ENCODE measurements around the gene SLC4A5.
"Not testable (repeated sequence)": the region's sequence is repeated elsewhere in the genome, so short reads cannot be mapped to it uniquely, and the experiment has no call there.

Gene SLC4A5

DNA sequence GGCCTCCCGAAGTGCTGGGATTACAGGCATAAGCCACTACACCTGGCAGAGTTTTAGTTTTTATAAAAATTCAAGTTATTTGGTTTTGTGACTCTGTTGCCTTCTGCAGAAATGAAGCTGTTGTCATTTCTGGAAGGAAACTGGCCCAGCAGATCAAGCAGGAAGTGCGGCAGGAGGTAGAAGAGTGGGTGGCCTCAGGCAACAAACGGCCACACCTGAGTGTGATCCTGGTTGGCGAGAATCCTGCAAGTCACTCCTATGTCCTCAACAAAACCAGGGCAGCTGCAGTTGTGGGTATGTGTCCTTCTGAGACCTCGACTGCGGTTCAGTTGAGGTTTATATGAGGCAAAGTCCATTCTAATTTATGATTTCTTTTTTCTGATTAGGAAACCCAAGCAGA is 137.6 kb downstream of the SLC4A5 start:
- in situ Hi-C loops (cut with MboI; ENCODE audit: low sequenced_read_pairs): no loop called here

DNA sequence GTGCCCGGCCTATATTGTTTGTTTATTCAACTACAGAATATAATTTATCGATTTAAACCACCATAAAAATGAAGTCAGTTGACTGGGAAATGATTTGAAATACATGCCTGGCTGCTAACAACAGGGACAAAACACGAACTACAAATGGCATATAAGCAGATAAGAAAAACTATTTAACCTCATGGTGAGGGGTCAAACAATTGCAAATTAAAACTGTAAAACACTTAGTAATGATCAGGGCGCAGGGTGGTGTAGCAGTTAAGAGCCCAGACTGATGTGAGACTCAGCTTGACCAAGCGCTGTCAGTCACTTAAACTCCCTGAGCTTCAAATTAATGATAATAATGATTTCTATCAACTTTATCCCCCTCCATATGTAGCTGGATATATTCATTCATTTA is 138.1 kb downstream of the SLC4A5 start:
- in situ Hi-C loops (cut with MboI; ENCODE audit: low sequenced_read_pairs): no loop called here

DNA sequence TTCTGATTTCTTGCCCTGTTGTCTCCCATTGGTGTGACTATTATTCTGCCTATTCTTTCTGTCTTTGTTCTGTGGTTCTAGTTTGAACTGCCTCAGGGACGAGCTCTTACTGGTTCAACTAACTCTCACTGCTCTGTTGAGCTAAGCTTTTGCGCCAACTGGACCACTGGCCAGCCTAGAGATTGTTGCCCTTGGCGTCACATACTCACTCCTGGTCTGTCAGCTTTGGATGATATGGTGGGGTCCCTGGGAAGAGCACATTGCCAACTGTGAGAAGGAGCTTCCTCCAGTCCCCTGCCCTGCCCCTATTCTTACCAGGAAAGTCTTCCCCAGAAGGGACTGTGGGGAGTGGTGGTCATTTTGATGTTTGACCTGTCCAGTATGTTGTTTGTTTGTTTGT is 138.8 kb downstream of the SLC4A5 start:
- in situ Hi-C loops (cut with MboI; ENCODE audit: low sequenced_read_pairs): no loop called here

DNA sequence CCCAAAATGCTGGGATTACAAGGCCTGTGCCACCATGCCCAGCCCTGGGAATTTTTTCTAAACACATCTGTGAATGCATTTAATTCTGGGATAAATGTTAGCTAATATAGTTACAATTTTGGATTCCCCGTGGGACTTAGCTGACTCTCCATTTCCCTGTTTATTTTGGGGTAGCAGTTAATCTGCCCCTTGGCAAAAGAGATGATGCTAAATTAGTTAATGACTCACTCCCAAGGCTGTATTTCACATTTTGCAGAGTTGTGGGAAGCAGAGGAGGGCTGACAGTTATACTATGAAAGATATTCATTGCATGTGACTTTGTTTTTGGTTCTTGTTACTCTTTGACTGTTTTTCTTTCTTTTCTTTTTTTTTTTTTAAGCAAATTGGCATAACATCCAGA is 141.6 kb downstream of the SLC4A5 start:
- in situ Hi-C loops (cut with MboI; ENCODE audit: low sequenced_read_pairs): no loop called here

DNA sequence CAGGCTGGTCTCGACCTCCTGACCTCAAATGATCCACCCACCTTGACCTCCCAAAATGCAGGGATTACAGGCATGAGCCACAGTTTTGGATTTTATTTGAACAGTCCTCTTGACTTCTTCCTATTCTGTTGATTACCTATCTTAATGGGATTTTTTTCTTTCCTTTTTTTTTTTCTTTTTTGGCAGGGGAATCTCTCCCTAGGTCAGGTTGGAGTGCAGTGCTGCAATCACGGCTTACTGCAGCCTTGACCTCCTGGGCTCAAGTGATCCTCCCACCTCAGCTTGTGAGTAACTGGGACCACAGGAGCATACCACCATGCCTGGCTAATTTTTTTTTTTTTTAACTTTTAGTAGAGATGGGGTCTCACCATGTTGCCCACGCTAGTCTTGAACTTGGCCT is 142.0 kb downstream of the SLC4A5 start:
- in situ Hi-C loops (cut with MboI; ENCODE audit: low sequenced_read_pairs): no loop called here

DNA sequence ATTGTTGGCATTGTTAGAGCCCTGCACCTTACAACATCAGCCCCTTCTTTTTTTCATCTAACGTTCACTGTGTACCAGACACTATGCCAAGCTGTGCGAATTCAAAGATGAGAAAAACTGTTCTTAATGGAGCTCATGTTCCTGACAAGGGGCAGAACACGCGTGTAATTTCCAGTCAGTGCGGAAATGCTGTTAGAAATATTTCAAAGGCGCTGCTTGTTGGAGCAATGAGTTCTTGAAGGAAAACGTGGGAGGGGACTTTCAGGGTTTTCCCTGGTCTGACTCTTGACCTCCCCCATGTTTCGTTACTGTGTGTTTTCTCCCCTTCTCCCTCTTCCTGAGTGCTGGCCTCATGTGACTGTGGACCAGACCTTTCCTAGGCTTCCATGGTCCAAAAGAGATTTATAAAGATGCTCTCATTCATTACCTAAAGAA is 143.3 kb downstream of the SLC4A5 start:
- in situ Hi-C loops (cut with MboI; ENCODE audit: low sequenced_read_pairs): no loop called here

DNA sequence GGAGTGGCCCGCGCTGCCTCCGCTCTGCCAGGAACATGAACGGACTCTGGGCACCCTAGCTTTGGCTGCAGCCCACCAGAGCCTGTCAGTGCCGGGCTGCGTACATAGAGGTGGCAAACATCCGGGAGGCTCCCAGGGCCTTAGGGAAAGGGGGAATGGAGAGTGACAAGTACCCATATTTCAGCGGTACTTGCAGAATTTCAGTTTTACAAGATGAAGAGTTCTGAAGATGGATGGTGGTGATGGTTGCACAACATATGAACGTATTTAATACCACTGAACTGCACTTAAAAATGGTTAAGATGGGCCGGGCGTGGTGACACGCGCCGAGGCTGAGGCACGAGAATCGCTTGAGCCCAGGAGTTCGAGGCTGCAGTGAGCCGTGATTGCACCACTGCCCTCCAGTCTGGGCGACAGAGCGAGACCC is 143.9 kb downstream of the SLC4A5 start:
- in situ Hi-C loops (cut with MboI; ENCODE audit: low sequenced_read_pairs): no loop called here

DNA sequence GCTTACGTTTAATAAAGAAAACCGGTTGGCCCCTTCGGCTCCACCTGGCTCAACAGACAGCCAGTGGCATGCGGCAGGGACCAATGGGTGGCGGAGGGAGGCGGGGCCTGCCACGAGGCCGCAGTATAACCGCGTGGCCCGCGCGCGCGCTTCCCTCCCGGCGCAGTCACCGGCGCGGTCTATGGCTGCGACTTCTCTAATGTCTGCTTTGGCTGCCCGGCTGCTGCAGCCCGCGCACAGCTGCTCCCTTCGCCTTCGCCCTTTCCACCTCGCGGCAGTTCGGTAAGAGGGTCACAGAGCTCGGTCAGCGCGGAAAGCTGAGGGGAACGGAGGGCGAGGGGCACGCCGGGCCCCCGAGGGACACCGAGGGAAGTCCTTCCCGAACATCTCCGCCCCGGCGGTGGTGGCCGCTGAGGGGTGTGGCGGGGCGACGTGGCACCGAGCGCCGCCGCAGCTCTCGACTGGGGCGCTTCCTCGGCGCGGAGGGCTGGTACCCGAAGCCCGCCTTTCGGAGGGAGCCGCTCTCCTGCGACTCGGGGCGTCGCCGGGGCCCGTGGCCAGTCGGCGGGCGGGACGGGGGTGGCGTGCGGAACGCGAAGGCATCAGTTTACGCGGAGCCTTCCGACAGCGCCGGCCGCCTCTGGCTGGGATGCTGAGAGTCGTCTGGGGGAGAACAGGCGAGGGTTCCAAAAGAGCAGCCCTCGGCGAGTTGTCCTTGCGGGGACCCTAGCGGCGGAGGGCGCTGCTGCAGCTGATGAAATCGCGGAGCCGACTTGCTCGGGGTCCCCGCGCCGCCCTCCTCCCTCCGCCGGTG is 144.5 kb downstream of the SLC4A5 start, which contains the start of gene MTHFD2:
Gene MTHFD2 (plus strand): TSS at position 155 of the 814 bp plus-strand sequence. CDS start 27 bp downstream, at position 182.
- in situ Hi-C loops (cut with MboI; ENCODE audit: low sequenced_read_pairs): no loop called here

DNA sequence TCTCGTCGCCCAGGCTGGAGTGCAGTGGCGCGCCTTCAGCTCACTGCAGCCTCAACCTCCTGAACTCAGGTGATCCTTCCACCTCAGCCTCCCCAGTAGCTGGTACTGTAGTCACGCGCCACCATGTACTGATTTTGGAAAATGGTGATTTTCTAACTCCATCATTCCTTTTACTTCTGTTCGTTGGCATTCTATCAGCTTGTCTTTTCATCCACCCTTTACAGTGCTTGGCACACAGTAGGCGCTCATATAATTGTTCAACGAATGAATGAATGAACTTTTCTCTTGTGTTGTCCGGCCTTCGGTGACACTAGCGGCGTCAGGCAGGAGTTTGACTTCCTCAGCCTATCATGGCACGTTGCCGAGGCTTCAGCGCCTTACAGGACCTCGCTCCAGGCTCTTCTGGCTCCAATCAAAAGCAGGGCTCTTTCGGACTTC is 145.2 kb downstream of the SLC4A5 start:
- in situ Hi-C loops (cut with MboI; ENCODE audit: low sequenced_read_pairs): no loop called here

DNA sequence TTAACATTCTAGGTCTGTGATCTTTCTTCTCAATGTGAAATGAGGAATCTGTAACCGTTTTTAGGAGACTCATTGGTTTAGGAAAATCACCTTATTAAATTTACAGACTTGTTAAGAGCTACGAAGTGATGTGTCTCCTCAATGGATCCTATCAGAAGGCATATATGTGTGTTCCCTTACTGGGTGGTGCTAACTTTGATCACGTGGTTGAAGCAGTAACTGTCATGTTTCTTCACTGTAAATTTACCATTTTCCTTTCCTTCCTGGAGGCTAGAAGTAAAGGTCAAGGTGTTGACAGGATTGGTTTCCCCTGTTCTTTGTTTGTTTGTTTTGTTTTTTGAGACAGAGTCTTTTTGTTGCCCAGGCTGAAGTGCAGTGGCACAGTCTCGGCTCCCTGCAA is 146.2 kb downstream of the SLC4A5 start:
- in situ Hi-C loops (cut with MboI; ENCODE audit: low sequenced_read_pairs): no loop called here

DNA sequence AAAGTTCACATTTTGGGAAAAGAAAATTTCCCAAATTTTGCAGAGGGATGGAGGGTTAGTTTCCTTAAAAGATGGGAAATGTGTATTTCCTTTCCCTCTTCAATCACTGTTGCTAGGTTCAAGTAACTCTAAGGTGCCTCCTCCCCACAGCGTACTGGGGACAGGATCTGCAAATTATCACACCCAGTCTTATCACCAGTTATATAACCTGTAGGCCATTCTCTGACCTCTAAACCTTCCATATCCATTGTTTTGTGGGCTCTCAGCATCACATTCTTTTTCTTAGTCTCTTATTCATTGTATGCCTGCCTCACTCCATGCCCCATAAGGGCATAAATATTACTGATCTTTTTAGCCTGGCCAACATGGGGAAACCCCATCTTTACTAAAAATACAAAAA is 148.4 kb downstream of the SLC4A5 start:
- in situ Hi-C loops (cut with MboI; ENCODE audit: low sequenced_read_pairs): no loop called here

DNA sequence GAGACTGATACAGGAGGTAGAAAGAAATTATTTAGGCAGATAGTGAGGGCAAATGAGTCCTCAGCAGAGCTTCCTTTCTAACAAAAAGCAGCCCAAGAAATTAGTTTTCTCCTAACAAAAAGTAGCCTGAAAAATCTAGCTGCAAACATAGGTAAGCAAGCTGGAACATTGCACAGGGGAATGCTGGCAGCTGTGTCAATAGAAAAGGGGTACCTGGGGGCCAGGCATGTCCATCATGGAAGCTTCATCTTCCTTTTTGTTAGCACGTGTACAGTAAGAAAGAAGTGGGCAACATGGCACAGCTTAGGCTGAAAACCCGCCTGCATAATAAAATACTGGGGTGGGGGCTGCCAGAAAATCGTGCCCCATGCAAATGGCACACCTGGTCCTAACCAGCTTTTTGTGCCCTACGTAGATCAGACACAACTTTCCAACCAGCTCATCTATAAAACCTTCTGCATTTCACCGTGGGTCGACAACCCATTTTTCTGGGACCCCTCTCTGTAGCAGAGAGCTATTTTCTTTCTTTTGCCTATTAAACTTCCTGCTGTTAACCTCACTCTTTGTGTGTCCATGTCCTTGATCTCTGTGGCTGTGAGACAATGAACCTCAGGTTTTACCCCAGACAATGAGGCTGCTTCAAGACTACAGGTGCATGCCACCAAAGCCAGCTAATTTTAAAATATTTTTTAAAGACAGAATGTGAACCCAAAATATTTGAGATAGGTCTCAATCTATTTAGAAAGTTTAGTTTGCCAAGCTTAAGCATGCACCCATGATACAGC is 151.4 kb downstream of the SLC4A5 start:
- in situ Hi-C loops (cut with MboI; ENCODE audit: low sequenced_read_pairs): no loop called here

DNA sequence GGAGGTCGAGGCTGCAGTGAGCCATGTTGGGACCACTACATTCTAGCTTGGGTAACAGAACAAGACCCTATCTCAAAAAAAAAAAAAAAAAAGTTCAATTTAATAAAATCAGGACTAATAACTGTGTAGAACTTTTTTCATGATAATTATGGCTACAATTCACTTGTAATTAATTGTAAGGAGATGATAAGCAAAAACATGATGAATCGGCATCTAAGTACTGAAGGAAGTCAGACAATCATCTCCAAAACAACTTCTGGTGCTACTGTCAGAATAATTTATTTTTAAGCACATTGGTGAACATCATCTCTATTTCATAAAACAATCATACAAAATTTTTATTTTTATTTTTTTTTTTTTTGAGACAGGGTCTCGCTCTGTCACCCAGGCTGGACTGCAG is 154.5 kb downstream of the SLC4A5 start:
- in situ Hi-C loops (cut with MboI; ENCODE audit: low sequenced_read_pairs): no loop called here

DNA sequence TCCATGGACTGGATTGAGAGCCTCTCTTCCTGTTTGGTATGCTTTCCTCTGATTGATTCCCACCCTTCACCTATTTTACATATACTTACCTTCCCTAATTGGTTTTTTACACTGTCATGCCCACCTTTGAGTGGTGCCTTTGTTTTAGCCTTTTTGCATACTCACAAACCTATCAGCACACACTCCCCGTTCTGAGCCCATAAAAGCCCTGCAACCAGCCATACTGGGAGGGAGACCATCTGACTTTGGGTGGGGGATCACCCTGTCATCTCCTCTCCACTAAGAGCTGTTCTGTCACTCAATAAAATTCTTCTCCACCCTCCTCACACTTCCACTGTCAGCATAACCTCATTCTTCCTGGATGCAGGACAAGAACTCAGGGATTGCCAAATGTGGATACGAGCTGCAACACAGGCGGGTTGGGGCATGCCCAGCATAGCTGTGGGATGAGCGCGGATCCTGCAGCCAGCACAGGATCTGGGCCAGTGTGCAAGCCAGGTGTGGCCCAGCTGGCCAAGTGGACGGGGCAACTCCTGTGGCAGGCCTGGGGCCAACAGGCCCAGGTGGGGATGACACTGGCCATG is 155.1 kb downstream of the SLC4A5 start:
- in situ Hi-C loops (cut with MboI; ENCODE audit: low sequenced_read_pairs): no loop called here

DNA sequence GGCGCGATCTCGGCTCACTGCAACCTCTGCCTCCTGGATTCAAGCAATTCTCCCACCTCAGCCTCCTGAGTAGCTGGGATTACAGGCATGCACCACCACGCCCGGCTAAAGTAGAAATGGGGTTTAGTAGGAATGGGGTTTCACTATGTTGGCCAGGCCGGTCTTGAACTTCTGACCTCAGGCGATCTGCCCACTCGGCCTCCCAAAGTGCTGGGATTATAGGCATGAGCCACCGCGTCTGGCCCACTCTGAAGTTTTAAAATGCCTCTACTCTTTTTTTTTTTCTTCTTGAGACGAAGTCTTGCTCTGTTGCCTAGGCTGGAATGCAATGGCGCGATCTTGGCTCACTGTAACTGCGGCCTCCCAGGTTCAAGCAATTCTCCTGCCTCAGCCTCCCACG is 156.5 kb downstream of the SLC4A5 start:
- in situ Hi-C loops (cut with MboI; ENCODE audit: low sequenced_read_pairs): not testable (repeated sequence)

DNA sequence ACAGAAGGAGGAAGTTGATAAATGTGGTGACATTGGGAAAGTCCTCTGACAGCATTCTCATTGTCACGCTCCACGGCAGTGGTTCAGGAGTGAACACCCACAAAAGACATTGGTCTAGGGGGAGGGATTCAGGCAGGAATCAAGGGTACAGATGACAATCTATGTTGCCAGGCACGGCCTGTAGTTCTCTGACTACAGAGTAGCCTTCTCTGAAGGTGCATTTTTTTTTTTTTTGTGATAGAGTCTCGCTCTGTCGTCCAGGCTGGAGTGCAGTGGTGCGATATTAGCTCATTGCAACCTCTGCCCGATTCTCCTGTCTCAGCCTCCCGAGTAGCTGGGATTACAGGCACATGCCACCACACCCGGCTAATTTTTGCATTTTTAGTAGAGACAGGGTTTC is 157.2 kb downstream of the SLC4A5 start:
- in situ Hi-C loops (cut with MboI; ENCODE audit: low sequenced_read_pairs): no loop called here

DNA sequence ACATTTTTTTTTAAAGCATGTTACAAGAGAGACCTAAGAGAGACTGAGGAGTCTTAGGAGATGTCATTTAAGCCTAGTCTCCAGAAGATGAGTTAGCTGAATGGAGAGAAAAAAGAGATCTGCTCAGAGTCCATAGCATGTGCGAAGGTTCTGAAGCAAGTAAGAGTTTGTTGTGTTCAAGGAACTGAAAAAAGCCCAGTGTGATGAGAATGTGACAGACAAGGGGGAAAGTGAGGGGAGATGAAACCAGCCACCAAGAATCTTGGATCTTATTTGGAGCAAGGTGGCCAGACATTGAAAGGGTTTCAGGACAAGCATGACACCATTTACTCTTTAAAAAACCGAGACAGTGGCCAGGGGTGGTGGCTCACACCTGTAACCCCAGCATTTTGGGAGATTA is 159.3 kb downstream of the SLC4A5 start:
- in situ Hi-C loops (cut with MboI; ENCODE audit: low sequenced_read_pairs): no loop called here

DNA sequence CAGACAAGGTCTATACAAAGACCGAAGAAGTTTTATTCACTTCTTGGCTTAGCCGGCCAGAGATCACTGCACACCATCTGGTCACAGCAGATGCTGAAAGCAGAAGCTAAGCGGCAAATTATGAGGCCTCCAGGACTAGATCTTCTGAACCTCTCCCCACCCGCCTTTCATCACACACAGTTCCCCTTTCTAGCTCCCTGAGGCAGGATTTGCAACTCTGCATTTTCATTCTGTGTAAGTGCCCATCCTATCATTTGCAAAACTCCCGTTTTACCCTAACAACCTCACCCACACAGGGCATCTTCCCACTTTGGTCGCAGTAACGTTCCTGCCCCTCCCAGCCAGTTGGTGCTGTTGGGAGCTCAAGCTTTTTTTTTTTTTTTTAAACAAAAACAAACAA is 161.5 kb downstream of the SLC4A5 start:
- in situ Hi-C loops (cut with MboI; ENCODE audit: low sequenced_read_pairs): no loop called here

DNA sequence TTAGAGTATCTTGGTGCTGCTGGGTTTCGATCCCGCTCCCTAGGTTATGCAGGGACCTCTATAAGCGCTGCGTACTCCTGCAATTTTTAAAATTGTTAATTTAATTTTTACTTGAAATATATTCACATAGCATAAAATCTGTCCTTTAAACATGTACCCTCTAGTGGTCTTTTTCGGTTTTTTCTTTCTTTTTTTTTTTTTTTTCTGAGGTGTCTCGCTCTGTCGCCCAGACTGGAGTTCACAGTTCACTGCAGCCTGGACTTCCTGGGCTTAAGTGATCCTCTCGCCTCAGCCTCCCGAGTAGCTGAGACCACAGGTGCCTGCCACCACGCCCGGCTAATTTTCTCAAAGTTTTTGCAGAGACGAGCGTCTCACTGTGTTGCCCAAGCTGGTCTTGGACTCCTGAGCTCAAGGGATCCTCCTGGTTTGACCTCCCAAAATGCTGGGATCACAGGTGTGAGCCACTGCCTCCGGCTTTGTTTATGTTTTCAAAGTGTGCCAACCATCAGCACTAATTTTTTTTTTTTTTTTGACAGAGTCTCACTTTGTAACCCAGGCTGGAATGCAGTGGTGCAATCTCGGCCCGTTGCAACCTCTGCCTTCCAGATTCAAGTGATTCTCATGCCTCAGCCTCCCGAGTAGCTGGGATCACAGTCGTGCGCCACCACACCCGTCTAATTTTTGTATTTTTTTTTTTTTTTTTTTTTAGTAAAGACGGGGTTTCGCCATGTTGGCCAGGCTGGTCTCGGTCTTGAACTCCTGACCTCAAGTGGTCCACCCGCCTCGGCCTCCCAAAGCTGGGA is 164.0 kb downstream of the SLC4A5 start:
- in situ Hi-C loops (cut with MboI; ENCODE audit: low sequenced_read_pairs): no loop called here

DNA sequence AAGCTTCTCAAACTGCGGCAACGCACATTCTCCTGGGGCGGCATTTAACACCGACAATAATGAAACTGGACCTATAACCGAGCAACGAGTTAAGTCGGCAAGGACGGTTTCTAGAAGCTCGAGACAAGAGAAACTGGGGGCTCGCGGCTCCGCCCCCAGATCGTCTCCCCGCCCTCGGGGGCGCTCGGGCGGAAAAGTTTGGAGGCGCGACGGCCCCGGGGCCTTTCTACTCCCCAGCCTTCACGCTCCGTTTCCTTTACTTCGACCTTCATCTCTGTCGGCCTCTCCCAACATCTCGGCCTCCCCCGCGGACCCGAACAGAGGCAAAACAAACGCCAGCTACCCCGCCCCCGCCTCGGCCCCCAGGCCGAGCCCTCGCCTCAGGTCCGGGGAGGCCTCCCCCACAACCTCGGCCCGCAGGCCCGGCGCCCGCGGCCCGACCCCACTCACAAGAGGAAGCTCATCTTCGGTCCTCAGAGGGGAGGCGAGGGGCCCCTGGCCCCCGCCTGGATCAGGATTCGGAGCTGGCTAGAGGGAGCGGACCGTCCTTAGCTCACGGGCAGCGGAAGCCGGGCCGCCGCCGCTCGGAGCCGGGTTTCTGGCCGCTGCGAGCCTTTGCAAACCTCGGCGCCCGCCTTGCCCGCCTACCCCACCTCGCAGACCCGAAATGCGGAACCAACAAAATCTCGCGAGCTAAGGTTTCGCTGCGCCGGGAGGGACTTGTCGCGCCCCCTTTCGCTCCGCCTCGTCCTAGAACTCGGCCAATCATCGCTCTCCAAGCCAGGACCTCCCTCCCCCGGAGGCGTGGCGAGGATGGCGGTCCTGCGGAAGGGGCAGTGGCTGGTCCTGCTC is 164.8 kb downstream of the SLC4A5 start, which contains the start of gene MOB1A:
Gene MOB1A (minus strand): TSS at position 669 of the 852 bp plus-strand sequence. CDS start 205 bp downstream, at position 464.
- in situ Hi-C loops (cut with MboI; ENCODE audit: low sequenced_read_pairs): no loop called here
